Activated T-cell treated with anti-CD3 and anti-CD28 coated beads, Interleukin-2, amount 50 U/mL, for 72 hours (primary cell): ENCODE results near the gene ARL17A. TPM values are rescaled to one million over a fixed set of nuclear protein-coding genes. Genes with fewer than 3 reads are reported as not detected.
A peak's percentile ranks its signal among the peaks of the same experiment; 100 is the strongest.
"Not testable (repeated sequence)": the region's sequence is repeated elsewhere in the genome, so short reads cannot be mapped to it uniquely, and the experiment has no call there.

ENCODE experiments used
- ATAC-seq, 2 donors: fragments of 150-1000 bp; cut with Tn5 transposase; replicated peaks in 1 of 2; 2 replicates each; pipeline ENCODE4 v1.10.0; 2021; ENCODE audit warnings: moderate library complexity in 2 of 2, mild to moderate bottlenecking in 1 of 2
- DNase-seq, 2 donors: peaks; one replicate each; pipeline ENCODE4 v3.0.0; 2021 to 2022; ENCODE audit warnings: mixed read lengths in 1 of 2
- H3K27ac Mint-ChIP-seq: one replicate; pipeline ENCODE4 v1.8.0; 2022; ENCODE audit warnings: mild to moderate bottlenecking, moderate library complexity, mixed read lengths
- H3K27me3 Mint-ChIP-seq: one replicate; pipeline ENCODE4 v1.8.0; 2022; ENCODE audit warnings: low read depth, mixed read lengths
- H3K36me3 Mint-ChIP-seq, 2 donors: one replicate each; pipeline ENCODE4 v1.8.0; 2022; ENCODE audit warnings: mixed read lengths in 2 of 2, mild to moderate bottlenecking in 1 of 2; ENCODE audit not compliant: insufficient read depth in 2 of 2
- H3K4me1 Mint-ChIP-seq: one replicate; pipeline ENCODE4 v1.8.0; 2022; ENCODE audit warnings: low read depth, mixed read lengths
- H3K4me3 Mint-ChIP-seq, 2 donors: one replicate each; pipeline ENCODE4 v1.8.0; 2022; ENCODE audit warnings: mild to moderate bottlenecking in 2 of 2, mixed read lengths in 2 of 2, moderate library complexity in 2 of 2
- H3K9me3 Mint-ChIP-seq, 2 donors: one replicate each; pipeline ENCODE4 v1.8.0; 2022; ENCODE audit warnings: mixed read lengths in 2 of 2
- total RNA-seq, 2 donors: library from RNA; stranded (reverse); gene quantifications; one replicate each; pipeline ENCODE4 v1.2.3, GENCODE V29; 2022

Gene ARL17A
- total RNA-seq, 2 donors from 2014 or later, result 17.9 to 27.8 TPM

DNA sequence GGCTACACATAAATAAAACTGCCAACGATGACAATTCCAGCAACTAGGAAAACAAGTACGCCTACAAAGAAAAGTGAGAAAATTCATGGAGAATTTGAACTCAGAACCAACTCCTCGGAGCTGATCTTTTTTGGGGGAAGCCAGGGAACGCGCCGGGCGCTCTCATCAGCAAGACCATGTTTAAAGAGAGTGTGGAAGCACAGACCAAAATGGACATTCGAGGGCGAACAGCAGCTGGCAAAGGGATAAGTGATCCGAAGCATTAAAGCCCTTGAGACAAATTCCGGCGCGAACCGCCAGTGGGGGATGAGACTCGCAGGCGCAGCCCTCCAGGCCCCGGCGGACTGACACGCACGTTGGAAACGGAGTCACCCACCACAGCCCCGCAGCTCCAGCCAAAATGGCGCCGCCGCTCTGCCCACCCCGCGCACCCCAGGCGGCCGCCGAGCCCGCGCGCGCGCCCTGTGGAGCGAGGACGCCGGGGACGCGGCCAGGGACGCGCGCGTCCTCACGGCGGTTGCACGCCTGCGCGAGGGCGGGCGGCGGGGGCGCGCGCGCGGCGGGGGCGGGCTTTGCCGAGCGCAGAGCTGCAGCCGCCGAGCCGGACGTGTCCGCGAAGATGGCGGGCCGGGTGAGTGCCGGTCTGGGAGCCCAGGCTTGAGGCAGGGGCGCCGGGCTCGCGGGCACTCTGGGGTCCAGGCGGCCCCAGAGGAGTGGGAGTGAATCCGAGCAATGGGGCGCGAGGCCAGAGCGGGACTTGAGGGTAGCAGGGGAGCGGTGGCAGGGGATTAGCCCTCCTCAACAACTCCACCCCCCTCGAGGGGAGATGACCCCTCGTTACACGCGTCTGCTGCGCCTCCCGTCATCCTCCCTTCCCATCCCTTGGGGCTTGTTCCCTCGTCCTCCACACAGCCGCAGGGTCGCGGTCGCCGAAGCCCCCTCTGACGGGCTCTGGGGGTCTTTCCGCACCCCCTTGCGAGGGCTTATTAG is 11.0 kb upstream of the ARL17A start, which contains the start of gene NSF:
Gene NSF (plus strand): TSS at position 513 of the 990 bp plus-strand sequence. CDS start 107 bp downstream, at position 620.
- H3K4me1 Mint-ChIP-seq, H3K27ac Mint-ChIP-seq, H3K27me3 Mint-ChIP-seq, H3K9me3 Mint-ChIP-seq, H3K4me3 Mint-ChIP-seq, H3K36me3 Mint-ChIP-seq, DNase-seq: not testable (repeated sequence)
- peak; percentile 93 to 94 for ATAC-seq

GRCh38 chr17:46585444-46585843 is 6.0 kb upstream of the ARL17A start:
- H3K36me3 Mint-ChIP-seq, DNase-seq, ATAC-seq, H3K4me3 Mint-ChIP-seq, H3K9me3 Mint-ChIP-seq, H3K4me1 Mint-ChIP-seq, H3K27me3 Mint-ChIP-seq, H3K27ac Mint-ChIP-seq: not testable (repeated sequence)

- DNase-seq, H3K9me3 Mint-ChIP-seq, H3K36me3 Mint-ChIP-seq, ATAC-seq, H3K27ac Mint-ChIP-seq, H3K27me3 Mint-ChIP-seq, H3K4me1 Mint-ChIP-seq: not testable (repeated sequence)
- peak overlapping the region in 1 of 2 donors; percentile 61 for H3K4me3 Mint-ChIP-seq
These were observed 591 bp upstream of the ARL17A start for GRCh38 chr17:46580082-46580481.

- H3K36me3 Mint-ChIP-seq, H3K27me3 Mint-ChIP-seq, DNase-seq, H3K27ac Mint-ChIP-seq, H3K4me3 Mint-ChIP-seq, H3K9me3 Mint-ChIP-seq, H3K4me1 Mint-ChIP-seq, ATAC-seq: not testable (repeated sequence)
These were observed 7.7 kb downstream of the ARL17A start for GRCh38 chr17:46571796-46572195.

DNA sequence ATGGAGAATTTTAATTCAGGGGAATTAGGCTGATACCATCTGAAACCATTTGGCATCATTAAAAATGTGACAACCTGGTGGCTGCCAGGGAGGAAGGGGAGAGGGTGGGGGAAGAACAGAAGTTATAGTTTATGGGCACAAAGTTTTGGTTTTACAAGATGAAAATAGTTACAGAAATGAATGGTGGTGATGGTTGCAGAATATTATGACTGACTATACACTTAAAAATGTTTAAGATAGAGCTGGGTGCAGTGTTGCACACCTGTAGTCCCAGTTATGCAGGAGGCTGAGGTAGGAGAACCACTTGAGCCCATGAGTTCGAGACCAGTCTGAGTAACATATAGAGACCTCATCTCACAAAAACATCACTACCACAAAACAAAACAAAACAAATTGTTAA is 12.5 kb downstream of the ARL17A start:
- H3K4me1 Mint-ChIP-seq, H3K9me3 Mint-ChIP-seq, DNase-seq, H3K36me3 Mint-ChIP-seq, H3K4me3 Mint-ChIP-seq, H3K27me3 Mint-ChIP-seq, H3K27ac Mint-ChIP-seq: not testable (repeated sequence)
- peak; percentile 53 to 67 for ATAC-seq

DNA sequence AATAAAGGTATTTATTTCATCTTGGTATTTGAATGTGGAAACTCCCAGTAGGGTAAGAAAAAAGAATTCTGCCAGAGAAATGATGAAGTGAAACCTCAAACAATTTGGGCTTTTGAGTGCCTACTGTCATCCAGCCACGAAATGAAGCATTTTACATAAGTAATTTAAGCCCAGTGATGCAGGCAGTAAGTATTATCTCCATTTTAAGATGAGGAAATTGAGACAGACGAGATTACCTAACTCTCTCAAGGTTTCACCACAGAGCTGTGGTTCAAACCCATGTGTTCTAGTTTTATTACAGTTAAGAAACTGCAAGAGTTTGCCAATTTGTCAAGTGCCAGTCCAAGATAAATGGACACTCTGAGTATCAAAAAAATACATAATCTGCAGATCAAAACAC is 13.2 kb downstream of the ARL17A start:
- H3K27me3 Mint-ChIP-seq, DNase-seq, H3K4me3 Mint-ChIP-seq, H3K4me1 Mint-ChIP-seq, H3K36me3 Mint-ChIP-seq, H3K9me3 Mint-ChIP-seq, H3K27ac Mint-ChIP-seq: not testable (repeated sequence)
- ATAC-seq, result peak; percentile 85 to 87

- H3K4me3 Mint-ChIP-seq, DNase-seq, H3K9me3 Mint-ChIP-seq, H3K27ac Mint-ChIP-seq, ATAC-seq, H3K27me3 Mint-ChIP-seq, H3K36me3 Mint-ChIP-seq, H3K4me1 Mint-ChIP-seq: not testable (repeated sequence)
These were observed 19.4 kb downstream of the ARL17A start for GRCh38 chr17:46560048-46560447.

DNA sequence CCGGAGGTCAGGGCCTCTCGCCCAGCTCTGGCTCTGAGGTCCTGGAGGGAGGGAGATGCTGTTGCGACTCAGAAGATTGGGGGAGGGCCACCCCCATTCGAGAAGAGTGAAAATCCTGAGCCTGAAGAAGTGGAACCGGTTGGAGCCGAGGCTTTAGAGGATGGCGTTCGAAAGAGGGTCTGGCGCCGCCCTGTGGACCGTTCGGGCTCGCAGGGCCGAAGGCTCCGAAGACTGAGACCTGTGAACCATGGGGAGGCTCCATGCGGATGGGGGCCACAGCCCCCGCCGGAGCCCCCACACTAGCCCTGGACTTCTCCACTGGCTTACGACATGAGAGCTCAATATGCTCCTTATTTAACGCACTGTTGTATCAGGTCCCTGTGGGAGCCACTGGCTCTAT is 20.3 kb downstream of the ARL17A start:
- H3K36me3 Mint-ChIP-seq, H3K9me3 Mint-ChIP-seq, DNase-seq, H3K27me3 Mint-ChIP-seq, H3K4me3 Mint-ChIP-seq, H3K27ac Mint-ChIP-seq, H3K4me1 Mint-ChIP-seq: not testable (repeated sequence)
- peak in 1 of 2 donors; percentile 62 for ATAC-seq

DNA sequence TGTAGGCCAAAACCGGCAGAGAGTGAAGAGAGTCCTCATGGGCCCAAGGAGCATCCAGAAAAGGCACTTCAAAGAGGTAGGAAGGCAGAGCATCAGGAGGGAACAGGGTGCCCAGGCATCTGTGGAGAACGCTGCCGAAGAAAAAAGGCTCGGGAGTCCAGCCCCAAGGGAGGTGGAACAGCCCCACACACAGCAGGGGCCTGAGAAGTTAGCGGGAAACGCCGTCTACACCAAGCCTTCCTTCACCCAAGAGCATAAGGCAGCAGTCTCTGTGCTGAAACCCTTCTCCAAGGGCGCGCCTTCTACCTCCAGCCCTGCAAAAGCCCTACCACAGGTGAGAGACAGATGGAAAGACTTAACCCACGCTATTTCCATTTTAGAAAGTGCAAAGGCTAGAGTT is 30.9 kb downstream of the ARL17A start:
- not testable (repeated sequence) for H3K4me1 Mint-ChIP-seq, H3K27ac Mint-ChIP-seq, DNase-seq, H3K4me3 Mint-ChIP-seq, H3K36me3 Mint-ChIP-seq, H3K27me3 Mint-ChIP-seq, H3K9me3 Mint-ChIP-seq, ATAC-seq

GRCh38 chr17:46534716-46535115 is 44.8 kb downstream of the ARL17A start:
- not testable (repeated sequence) for H3K9me3 Mint-ChIP-seq, ATAC-seq, H3K27ac Mint-ChIP-seq, H3K4me1 Mint-ChIP-seq, H3K4me3 Mint-ChIP-seq, H3K27me3 Mint-ChIP-seq, H3K36me3 Mint-ChIP-seq, DNase-seq

GRCh38 chr17:46512168-46512567 is 67.3 kb downstream of the ARL17A start, which contains the start of gene LRRC37A2:
TSS of gene LRRC37A2 (plus strand) at chr17:46512468. CDS start at chr17:46512713, 245 bp downstream.
- not testable (repeated sequence) for H3K36me3 Mint-ChIP-seq, DNase-seq, H3K4me3 Mint-ChIP-seq, H3K9me3 Mint-ChIP-seq, ATAC-seq, H3K27ac Mint-ChIP-seq, H3K4me1 Mint-ChIP-seq, H3K27me3 Mint-ChIP-seq

- ATAC-seq, H3K4me3 Mint-ChIP-seq, H3K9me3 Mint-ChIP-seq, H3K4me1 Mint-ChIP-seq, H3K36me3 Mint-ChIP-seq, H3K27ac Mint-ChIP-seq, H3K27me3 Mint-ChIP-seq, DNase-seq: not testable (repeated sequence)
These were observed 73.6 kb downstream of the ARL17A start for GRCh38 chr17:46505896-46506295.

DNA sequence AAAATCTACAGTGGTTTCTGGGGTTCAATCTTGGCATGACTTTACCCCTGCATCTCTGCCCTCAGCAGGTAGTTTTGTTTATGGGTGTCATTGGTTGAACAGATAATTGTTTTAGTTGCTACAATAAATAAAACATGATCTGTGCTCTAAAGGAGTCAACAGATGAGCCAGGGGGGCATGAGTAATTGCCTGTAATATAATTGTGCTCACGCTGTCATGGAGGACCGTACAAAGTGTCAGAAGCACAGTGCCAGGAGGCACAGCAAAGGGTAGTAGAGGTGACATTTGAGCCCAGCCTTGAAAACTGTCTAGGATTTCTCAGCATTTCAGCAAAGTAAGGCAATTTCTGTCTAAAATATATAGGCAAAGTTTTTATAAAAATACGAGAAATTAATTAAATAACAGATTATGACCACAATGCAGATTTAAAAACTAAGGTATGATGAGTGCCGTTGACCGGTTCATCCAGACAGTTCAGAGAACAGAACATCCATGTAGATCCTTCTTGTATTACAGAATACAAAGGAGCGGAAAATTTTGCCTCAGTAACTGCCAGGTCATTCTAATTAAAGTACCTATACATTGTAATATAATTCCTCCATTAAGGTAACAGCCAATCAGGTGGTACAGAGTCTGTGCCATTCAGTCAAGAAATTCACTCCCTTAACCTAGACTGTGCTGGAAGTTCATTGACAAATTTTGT is 79.9 kb downstream of the ARL17A start:
- H3K9me3 Mint-ChIP-seq, H3K36me3 Mint-ChIP-seq, H3K27ac Mint-ChIP-seq, DNase-seq, H3K4me3 Mint-ChIP-seq, H3K27me3 Mint-ChIP-seq, H3K4me1 Mint-ChIP-seq, ATAC-seq: not testable (repeated sequence)
